ENCODE measurements around the gene CMC1. TPM values are rescaled to one million over a fixed set of nuclear protein-coding genes. Genes with fewer than 3 reads are reported as not detected.

The CMC1 gene
- total RNA-seq, 2 experiments from 2014 or later: 22.4 to 29.0 TPM

DNA sequence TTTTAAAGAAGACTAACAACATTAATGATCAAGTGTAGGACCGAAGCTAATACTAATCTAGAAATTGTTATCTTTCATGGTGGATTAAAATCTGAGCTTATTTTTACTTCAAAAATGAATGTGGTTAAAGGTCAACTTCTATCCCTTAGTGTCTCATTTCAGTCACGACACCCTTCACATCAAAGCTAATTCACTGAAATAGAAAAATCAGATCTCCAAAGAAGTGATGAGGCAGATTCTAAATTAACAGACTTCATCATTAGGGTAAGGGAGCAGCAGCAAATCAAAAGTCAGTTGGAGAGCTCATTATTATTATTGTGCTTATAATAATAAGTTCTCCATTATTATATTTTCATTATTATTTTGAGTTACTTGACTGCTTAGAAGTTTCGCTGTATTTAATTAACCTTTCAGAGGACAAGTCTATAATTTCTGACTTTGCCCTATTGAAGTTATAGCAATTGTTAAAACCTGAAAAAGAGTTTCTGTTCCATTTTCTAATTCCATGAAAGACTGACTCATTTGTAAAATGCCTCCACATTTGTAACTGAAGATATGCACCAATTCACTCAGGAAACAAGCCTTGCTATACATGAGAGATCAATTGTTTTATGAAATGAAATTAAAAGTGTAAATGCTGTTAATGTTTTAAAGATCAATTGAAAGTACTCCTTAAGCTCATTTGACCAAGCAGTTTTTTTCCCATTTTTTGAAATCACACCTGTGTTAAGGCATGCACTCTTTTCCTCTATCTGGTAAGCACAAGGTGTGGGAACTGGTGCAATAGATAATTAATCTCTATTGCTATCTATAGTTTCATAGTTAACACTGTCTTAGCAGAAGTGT lies 23.1 kb upstream of the CMC1 start:
- H3K27ac Mint-ChIP-seq: peak overlapping the region; percentile 73
- CTCF ChIA-PET: interaction anchor here (1.1 to 1.2 kb wide), 2 partner anchors 7 to 168 kb away, joined by 3 to 4 read pairs; no protein-coding TSS in a partner anchor
- peak; percentile 76 for ATAC-seq
- H3K27me3 Mint-ChIP-seq: no peaks in the 10 kb centered on the region
- intact Hi-C loops (cut with micrococcal nuclease): no loop called here
- POLR2A ChIA-PET: interaction anchor here (0.5 to 1.9 kb wide), 4 partner anchors 16 to 587 kb away, joined by 3 to 8 read pairs (median 4); partner anchors contain the start of gene CMC1
- peaks cover 19% of the 10 kb centered on the region for H3K36me3 Mint-ChIP-seq (ENCODE audit: low read depth)
- peaks cover 24% of the 10 kb centered on the region for H3K4me1 Mint-ChIP-seq (ENCODE audit: low read depth)
- TF ChIP-seq, protein P1, sequence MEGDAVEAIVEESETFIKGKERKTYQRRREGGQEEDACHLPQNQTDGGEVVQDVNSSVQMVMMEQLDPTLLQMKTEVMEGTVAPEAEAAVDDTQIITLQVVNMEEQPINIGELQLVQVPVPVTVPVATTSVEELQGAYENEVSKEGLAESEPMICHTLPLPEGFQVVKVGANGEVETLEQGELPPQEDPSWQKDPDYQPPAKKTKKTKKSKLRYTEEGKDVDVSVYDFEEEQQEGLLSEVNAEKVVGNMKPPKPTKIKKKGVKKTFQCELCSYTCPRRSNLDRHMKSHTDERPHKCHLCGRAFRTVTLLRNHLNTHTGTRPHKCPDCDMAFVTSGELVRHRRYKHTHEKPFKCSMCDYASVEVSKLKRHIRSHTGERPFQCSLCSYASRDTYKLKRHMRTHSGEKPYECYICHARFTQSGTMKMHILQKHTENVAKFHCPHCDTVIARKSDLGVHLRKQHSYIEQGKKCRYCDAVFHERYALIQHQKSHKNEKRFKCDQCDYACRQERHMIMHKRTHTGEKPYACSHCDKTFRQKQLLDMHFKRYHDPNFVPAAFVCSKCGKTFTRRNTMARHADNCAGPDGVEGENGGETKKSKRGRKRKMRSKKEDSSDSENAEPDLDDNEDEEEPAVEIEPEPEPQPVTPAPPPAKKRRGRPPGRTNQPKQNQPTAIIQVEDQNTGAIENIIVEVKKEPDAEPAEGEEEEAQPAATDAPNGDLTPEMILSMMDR (IDR thresholded peaks at IDR 0.05): no peak
- DNase-seq: no peak
- no peak overlapping the region for H3K4me3 Mint-ChIP-seq
- H3K9me3 Mint-ChIP-seq: peaks cover 40% of the 10 kb centered on the region

DNA sequence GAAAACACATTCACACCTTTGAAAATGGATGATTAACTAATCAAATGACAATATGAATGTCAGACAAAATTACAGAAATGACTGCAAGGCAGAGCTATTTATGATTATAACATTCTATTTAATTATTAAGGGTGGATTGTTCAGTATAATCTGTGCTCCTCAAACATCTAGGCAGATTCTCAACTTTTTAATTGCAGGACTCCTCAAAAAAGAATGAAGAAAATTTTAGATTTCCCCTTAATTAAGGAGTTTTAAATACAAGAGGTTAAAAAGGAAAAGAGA lies 22.6 kb upstream of the CMC1 start:
- peaks cover 38% of the 10 kb centered on the region for H3K9me3 Mint-ChIP-seq
- TF ChIP-seq, protein P1 (IDR thresholded peaks at IDR 0.05): no peak
- peak overlapping the region; percentile 73 for H3K27ac Mint-ChIP-seq
- no peaks in the 10 kb centered on the region for H3K27me3 Mint-ChIP-seq
- peaks cover 19% of the 10 kb centered on the region for H3K36me3 Mint-ChIP-seq (ENCODE audit: low read depth)
- peaks cover 25% of the 10 kb centered on the region for H3K4me1 Mint-ChIP-seq (ENCODE audit: low read depth)
- no peak for DNase-seq
- CTCF ChIA-PET: no interaction called here
- intact Hi-C loops (cut with micrococcal nuclease): no loop called here
- POLR2A ChIA-PET: interaction anchor here (1.3 kb wide), 1 partner anchor 17 kb away, joined by 5 read pairs; no protein-coding TSS in a partner anchor
- no peak for ATAC-seq
- H3K4me3 Mint-ChIP-seq: no peak overlapping the region

DNA sequence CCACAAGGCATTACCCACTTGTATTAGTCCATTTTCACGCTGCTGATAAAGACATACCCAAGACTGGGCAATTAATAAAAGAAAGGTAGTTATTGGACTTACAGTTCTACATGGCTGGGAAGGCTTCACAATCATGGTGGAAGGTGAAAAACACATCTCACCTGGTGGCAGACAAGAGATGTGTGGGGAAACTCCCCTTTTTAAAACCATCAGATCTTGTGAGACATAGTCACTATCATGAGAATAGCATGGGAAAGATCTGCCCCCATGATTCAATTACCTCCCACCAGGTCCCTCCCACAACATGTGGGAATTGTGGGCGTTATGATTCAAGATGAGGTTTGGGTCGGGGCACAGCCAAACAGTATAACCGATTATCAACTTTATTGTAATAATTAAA lies 17.0 kb upstream of the CMC1 start:
- TF ChIP-seq, protein P1 (IDR thresholded peaks at IDR 0.05): no peak
- CTCF ChIA-PET: no interaction called here
- H3K27me3 Mint-ChIP-seq: no peaks in the 10 kb centered on the region
- intact Hi-C loops (cut with micrococcal nuclease): no loop called here
- H3K4me3 Mint-ChIP-seq: no peak overlapping the region
- POLR2A ChIA-PET: no interaction called here
- no peak overlapping the region for H3K27ac Mint-ChIP-seq
- H3K9me3 Mint-ChIP-seq: peaks cover 12% of the 10 kb centered on the region
- H3K36me3 Mint-ChIP-seq (ENCODE audit: low read depth): peaks cover 2% of the 10 kb centered on the region
- ATAC-seq: peak; percentile 53
- peaks cover 8% of the 10 kb centered on the region for H3K4me1 Mint-ChIP-seq (ENCODE audit: low read depth)
- DNase-seq: peak; percentile 29

DNA sequence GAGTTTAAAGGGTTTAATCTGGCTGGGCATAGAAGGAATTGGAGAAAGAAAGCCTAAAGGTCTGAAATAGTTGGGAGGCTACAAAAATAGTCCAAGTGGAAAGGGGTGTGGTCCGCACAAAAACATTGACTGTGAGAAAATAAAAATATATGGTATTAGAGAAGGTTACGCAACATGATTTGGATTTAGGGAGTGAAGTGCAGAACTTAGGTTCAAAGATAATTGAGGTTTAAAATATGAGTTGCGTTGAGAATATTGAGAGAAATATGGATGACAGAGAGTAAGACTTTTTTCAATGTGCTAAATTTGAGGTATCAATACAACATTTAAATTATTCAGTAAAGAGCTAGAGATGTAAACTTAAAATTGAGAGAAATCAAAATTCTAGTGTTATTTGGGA lies 15.4 kb upstream of the CMC1 start:
- ChIA-PET CTCF (interaction anchor here (1.3 kb wide), 1 partner anchor 8 kb away, joined by 3 read pairs; no protein-coding TSS in a partner anchor), POLR2A (interaction anchor here (0.6 kb wide), 1 partner anchor 81 kb away, joined by 3 read pairs; no protein-coding TSS in a partner anchor)
- ATAC-seq (no peak), DNase-seq (no peak)
- H3K4me3 Mint-ChIP-seq: no peak overlapping the region
- intact Hi-C loops (cut with micrococcal nuclease): no loop called here
- no peaks in the 10 kb centered on the region for H3K27me3 Mint-ChIP-seq
- peaks cover 2% of the 10 kb centered on the region for H3K9me3 Mint-ChIP-seq
- no peaks in the 10 kb centered on the region for H3K36me3 Mint-ChIP-seq (ENCODE audit: low read depth)
- H3K4me1 Mint-ChIP-seq (ENCODE audit: low read depth): peaks cover 6% of the 10 kb centered on the region
- TF ChIP-seq, protein P1 (IDR thresholded peaks at IDR 0.05): no peak
- H3K27ac Mint-ChIP-seq: no peak overlapping the region

DNA sequence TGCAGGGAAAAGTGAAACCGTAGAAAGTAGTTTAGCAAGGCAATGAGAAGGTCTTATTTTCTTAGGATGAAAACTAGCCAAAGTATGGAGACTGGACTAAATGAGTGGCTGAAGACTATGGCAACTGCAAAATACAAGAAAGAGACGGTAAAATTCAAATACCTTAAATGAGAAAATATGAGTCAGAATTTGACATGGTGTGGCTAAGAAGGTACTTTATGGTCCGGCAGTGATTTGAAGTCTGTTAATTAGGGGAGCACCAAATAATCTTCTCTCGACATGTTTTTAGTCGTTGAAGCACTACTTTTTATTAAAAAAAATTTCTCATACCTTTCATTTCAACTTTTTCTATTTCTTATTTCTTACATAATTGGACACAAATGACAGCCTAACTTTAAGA lies 12.8 kb upstream of the CMC1 start:
- intact Hi-C loops (cut with micrococcal nuclease): no loop called here
- peaks cover 2% of the 10 kb centered on the region for H3K9me3 Mint-ChIP-seq
- ChIA-PET CTCF (no interaction called here), POLR2A (interaction anchor here (2.0 kb wide), 1 partner anchor 12 kb away, joined by 6 read pairs; no protein-coding TSS in a partner anchor)
- no peak overlapping the region for H3K4me3 Mint-ChIP-seq
- no peak overlapping the region for H3K27ac Mint-ChIP-seq
- TF ChIP-seq, protein P1 (IDR thresholded peaks at IDR 0.05): no peak
- DNase-seq (no peak), ATAC-seq (no peak)
- no peaks in the 10 kb centered on the region for H3K27me3 Mint-ChIP-seq
- H3K4me1 Mint-ChIP-seq (ENCODE audit: low read depth): peaks cover 19% of the 10 kb centered on the region
- no peaks in the 10 kb centered on the region for H3K36me3 Mint-ChIP-seq (ENCODE audit: low read depth)
